Measurements from ENCODE around the gene TRIM3. TPM values are rescaled to one million over a fixed set of nuclear protein-coding genes. Genes with fewer than 3 reads are reported as not detected.
A peak's percentile ranks its signal among the peaks of the same experiment; 100 is the strongest.

Gene TRIM3
- total and polyA plus RNA-seq, 2 of the 8 experiments (the other 6 are each of a cell fraction or from before 2014, with no cell fraction given), result 10.7 to 14.3 TPM

- Histone ChIP-seq H3K23ac (ENCODE audit: insufficient read length) (no peak overlapping the region), H3K4me1 (replicated peaks in 1 of 4; ENCODE audit: control insufficient read depth in 3 of 4, insufficient read depth in 4 of 4, low read length in 3 of 4) (peaks cover 8 to 15% (median 10%) of the 10 kb centered on the region in 4 experiments), H3K27me3 (replicated peaks in 1 of 4; ENCODE audit: control insufficient read depth in 3 of 4, extremely low read depth in 1 of 4, insufficient read depth in 3 of 4, low read length in 3 of 4) (no peaks in the 10 kb centered on the region), H3K18ac (ENCODE audit: extremely low read depth, low read length) (no peak overlapping the region; the same call in 1 of the 2 replicates), H3K4ac (replicated peaks; ENCODE audit: insufficient read length, low read depth, low read length) (no peak overlapping the region), H3K27ac (ENCODE audit: low read depth, low read length) (peak overlapping the region; percentile 28; the same call in 1 of the 2 replicates), H4K8ac (ENCODE audit: extremely low read depth, insufficient read depth, low read length) (peak overlapping the region; percentile 18), H4K5ac (ENCODE audit: insufficient read length, low read depth, low read length) (no peak overlapping the region), H2BK120ac (replicated peaks; ENCODE audit: low read depth, low read length) (no peak overlapping the region), H4K91ac (replicated peaks; ENCODE audit: insufficient read length, low read length) (peak overlapping the region; percentile 80), H2BK5ac (ENCODE audit: low read depth, low read length) (no peak overlapping the region; the same call in 1 of the 2 replicates), H3K56ac (replicated peaks; ENCODE audit: insufficient read length, low read depth, low read length) (no peak overlapping the region), H2AFZ (ENCODE audit: low read length) (no peak overlapping the region), H3K4me3 (ENCODE audit: extremely low read depth in 1 of 4, insufficient read depth in 2 of 4, low read depth in 3 of 4, low read length in 4 of 4) (peak overlapping the region in 2 of 4 experiments; percentile 10 to 23; a peak in 3 of 8 replicates), H2AK5ac (ENCODE audit: low read depth, low read length) (no peak overlapping the region), H3K79me2 (ENCODE audit: control insufficient read depth in 1 of 2, insufficient read depth in 2 of 2, low read length in 2 of 2) (no peaks in the 10 kb centered on the region), H4K20me1 (replicated peaks in 1 of 2; ENCODE audit: control insufficient read depth in 1 of 2, insufficient read depth in 2 of 2, low read length in 2 of 2) (peaks cover 2 to 14% of the 10 kb centered on the region in 2 experiments), H3K4me2 (ENCODE audit: insufficient read depth in 1 of 2, low read depth in 2 of 2, low read length in 2 of 2) (peak overlapping the region; percentile 19 to 51), H3K23me2 (ENCODE audit: low read depth, low read length) (no peaks in the 10 kb centered on the region), H3K36me3 (ENCODE audit: control insufficient read depth in 2 of 4, insufficient read depth in 4 of 4, low read length in 3 of 4) (peaks cover 0 to 2% (median 0%) of the 10 kb centered on the region in 4 experiments; a peak in 1 of 8 replicates), H2BK15ac (ENCODE audit: low read length) (no peak overlapping the region), H3K14ac (ENCODE audit: insufficient read length) (no peak overlapping the region), H3K79me1 (ENCODE audit: low read depth, low read length) (no peaks in the 10 kb centered on the region), H2BK12ac (ENCODE audit: low read depth, low read length) (no peak overlapping the region), H3K9ac (replicated peaks in 1 of 4; ENCODE audit: extremely low read depth in 1 of 4, low read depth in 3 of 4, low read length in 3 of 4) (no peak overlapping the region; a peak in 1 of 7 replicates), H2BK20ac (ENCODE audit: low read length) (no peak overlapping the region), H3K9me3 (ENCODE audit: insufficient read depth in 2 of 2, low read depth in 1 of 2, low read length in 1 of 2) (no peaks in the 10 kb centered on the region)
- no peak for DNase-seq (ENCODE audit: low read depth in 1 of 2, low spot score in 2 of 2)
- CTCF ChIA-PET (ENCODE audit: partially characterized antibody), result interaction anchor here (0.6 to 9.5 kb wide), 13 partner anchors 12 to 1225 kb away, joined by 3 to 79 read pairs (median 6); partner anchors contain the start of genes HPX and SMPD1
- no peak for FAIRE-seq
- 71% methylated on average over 14 of the region's 16 CpGs; no CpG with 5 or more reads in 1 of the 2 experiments for WGBS, 2 experiments (ENCODE audit: extremely low coverage in 1 of 2, insufficient coverage in 1 of 2, insufficient read length in 1 of 2, insufficient replicate concordance in 2 of 2, low coverage in 1 of 2, low lambda C conversion rate in 2 of 2, missing lambda C conversion rate in 1 of 2)
- POLR2A ChIA-PET (ENCODE audit: partially characterized antibody), result interaction anchor here (0.6 to 3.0 kb wide), 4 partner anchors 14 to 76 kb away, joined by 3 to 10 read pairs (median 5); partner anchors contain the start of gene APBB1
- TF ChIP-seq YY1 (IDR thresholded peaks at IDR 0.05; ENCODE audit: low read depth, low read length), result no peak
- no peak for TF ChIP-seq CHD2 (IDR thresholded peaks at IDR 0.05; ENCODE audit: low read length)
- no peak for TF ChIP-seq MAX (IDR thresholded peaks at IDR 0.05)
- no peak for TF ChIP-seq SUZ12 (IDR thresholded peaks at IDR 0.05; ENCODE audit: low read length)
Observed at GRCh38 chr11:6404342-6405051, 69.2 kb downstream of the TRIM3 start.

Data from H1 (cell line).